Endothelial cell of umbilical vein (primary cell): ENCODE data around the gene CNTNAP1.

ENCODE experiments used
- CTCF ChIP-seq, 2 donors: IDR thresholded peaks; 1 replicate in 1 of 2; 2 replicates in 1 of 2; pipeline ENCODE4 v1.5.1; 2011; ENCODE audit warnings: low read length in 2 of 2, mild to moderate bottlenecking in 2 of 2, moderate library complexity in 2 of 2, control low read depth in 1 of 2, inconsistent platforms in 1 of 2, low read depth in 1 of 2; ENCODE audit not compliant: insufficient read depth in 1 of 2; ENCODE audit errors: extremely low read depth in 1 of 2
- EZH2 ChIP-seq: IDR thresholded peaks from 2 replicates; pipeline ENCODE4 v1.6.1; 2012; ENCODE audit warnings: borderline replicate concordance, low read depth, mild to moderate bottlenecking, moderate library complexity, low read length, inconsistent platforms; ENCODE audit not compliant: severe bottlenecking
- POLR2A ChIP-seq: IDR thresholded peaks from 2 replicates; pipeline ENCODE4 v1.6.1; 2012; ENCODE audit warnings: low read depth, mild to moderate bottlenecking, control low read depth, low read length
- POLR2AphosphoS5 ChIP-seq: IDR thresholded peaks from 2 replicates; pipeline ENCODE4 v1.6.1; 2012; ENCODE audit warnings: low read depth, mild to moderate bottlenecking, control low read depth, low read length, moderate library complexity; ENCODE audit not compliant: insufficient read depth

GRCh38 chr17:42647778-42648177, 34.6 kb upstream of the CNTNAP1 start:
- no peak for TF ChIP-seq CTCF (IDR thresholded peaks at IDR 0.05; ENCODE audit: extremely low read depth in 1 of 2, insufficient read depth in 1 of 2, low read depth in 1 of 2, low read length in 2 of 2)
- no peak for TF ChIP-seq POLR2AphosphoS5
- TF ChIP-seq POLR2A = no peak
- TF ChIP-seq EZH2 = no peak
